ENCODE data around the gene XXYLT1. TPM values are rescaled to one million over a fixed set of nuclear protein-coding genes. Genes with fewer than 3 reads are reported as not detected.

Gene XXYLT1
- total and polyA plus RNA-seq, 9 of the 15 experiments (the other 6 are each of a cell fraction or from before 2014, with no cell fraction given), result 1.9 to 18.9 (median 15.0) TPM

DNA sequence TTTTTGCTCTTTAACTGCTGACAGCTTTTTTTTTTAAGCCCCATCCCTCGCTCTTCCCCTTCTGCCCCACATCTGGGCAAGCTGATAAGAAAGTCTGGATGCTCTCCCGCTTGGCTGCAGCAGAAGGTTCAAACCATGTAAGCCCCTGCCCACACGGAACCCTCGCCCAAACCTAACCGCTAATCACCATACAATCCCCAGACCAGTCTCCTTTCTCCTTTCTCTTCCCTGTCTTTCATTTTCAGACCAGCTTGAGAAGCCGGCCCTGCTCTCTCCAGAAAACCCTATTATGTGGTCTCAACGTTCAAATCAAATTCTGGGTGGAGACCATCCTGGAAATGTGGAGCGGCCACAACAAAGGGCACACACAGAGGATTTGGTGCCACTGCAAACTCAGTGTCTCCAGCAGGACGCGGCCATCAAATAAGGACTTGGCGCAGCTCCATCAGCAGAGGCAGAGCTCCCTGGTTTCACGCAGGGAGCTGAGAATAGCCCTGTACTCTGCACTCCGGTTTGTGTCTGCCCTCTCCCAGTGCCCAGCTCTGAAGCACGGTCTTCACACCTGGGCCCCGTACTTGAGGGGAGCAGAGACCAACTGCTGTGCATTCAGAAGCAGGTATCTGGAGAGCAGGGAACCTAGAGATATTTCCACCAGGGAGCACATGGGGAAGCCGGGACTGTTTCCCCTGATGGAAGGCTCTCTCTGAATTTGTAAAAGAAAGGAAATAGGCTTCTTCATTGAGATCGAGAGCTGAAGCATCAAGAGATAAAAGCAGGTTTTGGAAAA lies 92.6 kb downstream of the XXYLT1 start (continued):
- TF ChIP-seq MNT (conservative IDR thresholded peaks at IDR 0.05) (0 out of 4 replicates have a peak, but pooled peaks of 1 of the 2 experiments have one; percentile 26), ZNF655 (CRISPR knock-in tag; IDR thresholded peaks at IDR 0.05) (no peak), RFX1 (IDR thresholded peaks at IDR 0.05) (no peak), ZNF449 (CRISPR knock-in tag; IDR thresholded peaks at IDR 0.05) (peak; percentile 59; the same call in 1 of the 2 replicates), MEIS2 (IDR thresholded peaks at IDR 0.05; ENCODE audit: partially characterized antibody) (peak; percentile 49), ZBTB43 (CRISPR knock-in tag; IDR thresholded peaks at IDR 0.05) (no peak), MYNN (IDR thresholded peaks at IDR 0.05) (peak; percentile 90), MYNN (CRISPR knock-in tag; IDR thresholded peaks at IDR 0.05) (no peak), ZNF431 (CRISPR knock-in tag; IDR thresholded peaks at IDR 0.05) (no peak), ZNF445 (CRISPR knock-in tag; IDR thresholded peaks at IDR 0.05; ENCODE audit: low read depth) (no peak), HNRNPUL1 (IDR thresholded peaks at IDR 0.05; ENCODE audit: low read length) (no peak), RNF2 (IDR thresholded peaks at IDR 0.05) (peak; percentile 68; the same call in 1 of the 2 replicates), RBBP5 (IDR thresholded peaks at IDR 0.05; ENCODE audit: borderline replicate concordance, insufficient read depth, low read length, poor library complexity, severe bottlenecking) (peak; percentile 40), CBX5 (IDR thresholded peaks at IDR 0.05; ENCODE audit: borderline replicate concordance, low read depth) (no peak), MAFG (tag; conservative IDR thresholded peaks at IDR 0.05) (peak; percentile 78), DPF2 (IDR thresholded peaks at IDR 0.05) (peak; percentile 90), HNRNPH1 (optimal IDR thresholded peaks at IDR 0.05; ENCODE audit: low read depth, low read length) (no peak), KDM4B (IDR thresholded peaks at IDR 0.05; ENCODE audit: borderline replicate concordance in 2 of 2, low read depth in 1 of 2) (no peak), ETV6 (IDR thresholded peaks at IDR 0.05; ENCODE audit: borderline replicate concordance in 1 of 2, low read depth in 2 of 2, low read length in 1 of 2) (no peak), ETV6 (CRISPR knock-in tag; IDR thresholded peaks at IDR 0.05; ENCODE audit: borderline replicate concordance) (no peak), E2F3 (CRISPR knock-in tag; IDR thresholded peaks at IDR 0.05) (peak; percentile 8; the same call in 1 of the 2 replicates), ZSCAN29 (IDR thresholded peaks at IDR 0.05) (no peak)

Measured in K562 (cell line).